Liver (tissue), 9 donors: Measurements from ENCODE around the gene ZSWIM7. TPM values are rescaled to one million over a fixed set of nuclear protein-coding genes. Genes with fewer than 3 reads are reported as not detected.
A peak's percentile ranks its signal among the peaks of the same experiment; 100 is the strongest.

Experiments used
- DNase-seq: peaks from one replicate; pipeline ENCODE4 v3.0.0-alpha.2; 2017; ENCODE audit warnings: low spot score
- H3K27ac ChIP-seq, 2 donors: one replicate each; pipeline ENCODE4 v1.7.0; 2013; ENCODE audit warnings: inconsistent platforms in 2 of 2, low read length in 2 of 2, control low read depth in 1 of 2, low read depth in 1 of 2, mild to moderate bottlenecking in 1 of 2
- H3K27me3 ChIP-seq, 4 donors: one replicate each; pipeline versions ENCODE4 v1.6.1 to v1.7.0; 2013; ENCODE audit warnings: low read length in 3 of 4, inconsistent platforms in 1 of 4, mild to moderate bottlenecking in 1 of 4, moderate library complexity in 1 of 4; ENCODE audit not compliant: control insufficient read depth in 4 of 4, insufficient read depth in 4 of 4
- H3K36me3 ChIP-seq, 4 donors: one replicate each; pipeline versions ENCODE4 v1.6.1 to v1.7.0; 2013; ENCODE audit warnings: low read length in 3 of 4, mild to moderate bottlenecking in 3 of 4, low read depth in 1 of 4, moderate library complexity in 1 of 4; ENCODE audit not compliant: control insufficient read depth in 4 of 4, insufficient read depth in 3 of 4
- H3K4me1 ChIP-seq, 4 donors: one replicate each; pipeline versions ENCODE4 v1.6.1 to v1.7.0; 2013; ENCODE audit warnings: low read length in 3 of 4, mild to moderate bottlenecking in 3 of 4, moderate library complexity in 1 of 4; ENCODE audit not compliant: control insufficient read depth in 4 of 4, insufficient read depth in 4 of 4
- H3K4me3 ChIP-seq, 3 donors: one replicate each; pipeline versions ENCODE4 v1.6.1 to v1.7.0; 2013; ENCODE audit warnings: low read length in 3 of 3, control low read depth in 1 of 3, low read depth in 1 of 3, mild to moderate bottlenecking in 1 of 3
- H3K9ac ChIP-seq, 2 donors: one replicate each; pipeline ENCODE4 v1.7.0; 2013; ENCODE audit warnings: low read length in 2 of 2, mild to moderate bottlenecking in 2 of 2, moderate library complexity in 2 of 2, control low read depth in 1 of 2, low read depth in 1 of 2
- H3K9me3 ChIP-seq, 4 donors: one replicate each; pipeline versions ENCODE4 v1.6.1 to v1.7.0; 2013; ENCODE audit warnings: low read length in 3 of 4; ENCODE audit not compliant: control insufficient read depth in 4 of 4
- ATF3 ChIP-seq: IDR thresholded peaks from 2 replicates; pipeline ENCODE4 v1.6.1; 2016; ENCODE audit warnings: antibody characterized with exemption
- EGR1 ChIP-seq, 2 donors: IDR thresholded peaks; 2 replicates each; pipeline ENCODE4 v1.6.1; 2016 to 2018; ENCODE audit warnings: antibody characterized with exemption in 2 of 2, low read depth in 2 of 2
- FOXA1 ChIP-seq: IDR thresholded peaks from 2 replicates; pipeline ENCODE4 v1.6.1; 2016; ENCODE audit warnings: antibody characterized with exemption
- HNF4A ChIP-seq, 2 donors: conservative IDR thresholded peaks; 2 replicates each; pipeline ENCODE4 v1.6.1; 2016; ENCODE audit warnings: antibody characterized with exemption in 2 of 2, mild to moderate bottlenecking in 2 of 2
- HNF4G ChIP-seq: IDR thresholded peaks from 2 replicates; pipeline ENCODE4 v1.6.1; 2016; ENCODE audit warnings: antibody characterized with exemption
- JUND ChIP-seq, 2 donors: IDR thresholded peaks; 2 replicates each; pipeline ENCODE4 v1.6.1; 2016; ENCODE audit warnings: antibody characterized with exemption in 2 of 2
- NR2F2 ChIP-seq: IDR thresholded peaks from 2 replicates; pipeline ENCODE4 v1.6.1; 2016; ENCODE audit warnings: antibody characterized with exemption
- RAD21 ChIP-seq, 2 donors: IDR thresholded peaks; 2 replicates each; pipeline ENCODE4 v1.6.1; 2016; ENCODE audit warnings: antibody characterized with exemption in 2 of 2, mild to moderate bottlenecking in 2 of 2
- REST ChIP-seq: IDR thresholded peaks from 2 replicates; pipeline ENCODE4 v1.6.1; 2016; ENCODE audit warnings: antibody characterized with exemption, mild to moderate bottlenecking
- RXRA ChIP-seq, 2 donors: IDR thresholded peaks; 2 replicates each; pipeline ENCODE4 v1.6.1; 2017 to 2018; ENCODE audit warnings: antibody characterized with exemption in 2 of 2, mild to moderate bottlenecking in 1 of 2
- SP1 ChIP-seq: IDR thresholded peaks from 2 replicates; pipeline ENCODE4 v1.6.1; 2018; ENCODE audit warnings: antibody characterized with exemption, mild to moderate bottlenecking
- TAF1 ChIP-seq: conservative IDR thresholded peaks from 2 replicates; pipeline ENCODE4 v1.6.1; 2016; ENCODE audit warnings: antibody characterized with exemption, mild to moderate bottlenecking
- YY1 ChIP-seq: IDR thresholded peaks from 2 replicates; pipeline ENCODE4 v1.6.1; 2016; ENCODE audit warnings: antibody characterized with exemption, mild to moderate bottlenecking
- ZBTB33 ChIP-seq: IDR thresholded peaks from 2 replicates; pipeline ENCODE4 v1.6.1; 2016; ENCODE audit warnings: antibody characterized with exemption
- WGBS: extraction: QIAGEN DNeasy Blood & Tissue Kit; methylation state at CpG from one replicate; pipeline ENCODE4 v1.1.7; 2013; 5-methylcytosine and 5-hydroxymethylcytosine counted together
- polyA plus RNA-seq, 2 donors: library from polyadenylated mRNA; stranded (reverse) in 1 of 2; unstranded in 1 of 2; fragments of 200-250 nt in 1 of 2; fragments of >200 nt in 1 of 2; fragmentation: Nextera tagmentation in 1 of 2; extraction: Ambion mirVana in 1 of 2; gene quantifications; one replicate each; pipeline versions ENCODE4 v1.2.1 to v1.2.3, GENCODE V29; 2013 to 2015
- total RNA-seq, 2 donors: library from RNA; depleted of rRNA; stranded (reverse); fragments of >200 nt; gene quantifications; one replicate each; pipeline ENCODE4 v1.2.3, GENCODE V29; 2014
- TF ChIP-seq, protein P1 (sequence below): IDR thresholded peaks from 2 replicates; pipeline ENCODE4 v1.6.1; 2016; ENCODE audit warnings: antibody characterized with exemption
- TF ChIP-seq, protein P2 (sequence below): fragments of 150-350 bp; IDR thresholded peaks from 2 replicates; pipeline ENCODE4 v1.5.1; 2017; ENCODE audit warnings: improper control_type of control experiment, low read depth, low read length; ENCODE audit not compliant: missing input control
- donor health status: healthy.
- donor health status: healthy.
- donor health status: healthy.
- donor health status: healthy.
- donor health status: healthy.

Gene ZSWIM7
- total and polyA plus RNA-seq, 4 donors = 7.1 to 27.0 (median 13.8) TPM

GRCh38 chr17:15966183-15966878 is 33.2 kb downstream of the ZSWIM7 start:
- Histone ChIP-seq H3K4me3 (no peak overlapping the region), H3K9ac (no peak overlapping the region), H3K36me3 (no peaks in the 10 kb centered on the region), H3K4me1 (peaks cover 3 to 11% (median 7%) of the 10 kb centered on the region in 4 donors), H3K27me3 (no peaks in the 10 kb centered on the region), H3K9me3 (no peaks in the 10 kb centered on the region), H3K27ac (no peak overlapping the region)
- 64% methylated on average over 13 of the region's 13 CpGs for WGBS
- TF ChIP-seq, protein P1, sequence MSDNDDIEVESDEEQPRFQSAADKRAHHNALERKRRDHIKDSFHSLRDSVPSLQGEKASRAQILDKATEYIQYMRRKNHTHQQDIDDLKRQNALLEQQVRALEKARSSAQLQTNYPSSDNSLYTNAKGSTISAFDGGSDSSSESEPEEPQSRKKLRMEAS = no peak
- TF ChIP-seq SP1 = peak; percentile 13
- no peak for TF ChIP-seq ZBTB33
- peak; percentile 68 for TF ChIP-seq NR2F2
- no peak for DNase-seq

DNA sequence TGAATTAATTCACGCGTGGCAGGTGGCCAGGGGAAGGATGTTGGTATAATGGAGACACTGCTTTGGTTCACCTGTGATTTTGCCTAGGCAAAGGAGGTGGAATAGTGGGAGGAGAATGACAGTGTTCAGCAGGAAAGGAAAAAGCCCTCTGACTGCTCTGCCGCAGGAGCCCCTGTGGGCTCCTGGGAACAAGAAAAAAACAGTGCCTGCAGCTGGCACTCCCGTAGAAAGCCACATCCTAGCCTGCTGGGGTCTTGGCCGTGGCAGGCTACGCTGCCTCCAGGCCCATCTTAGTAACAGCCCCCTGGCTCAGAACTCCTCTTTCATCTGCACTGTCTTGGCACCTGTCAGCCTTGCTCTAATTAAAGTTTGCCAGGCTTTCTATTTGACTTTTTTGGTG is 34.0 kb downstream of the ZSWIM7 start:
- Histone ChIP-seq H3K9ac (no peak overlapping the region), H3K9me3 (no peaks in the 10 kb centered on the region), H3K27ac (no peak overlapping the region), H3K4me1 (peaks cover 3 to 11% (median 7%) of the 10 kb centered on the region in 4 donors), H3K4me3 (no peak overlapping the region), H3K27me3 (no peaks in the 10 kb centered on the region), H3K36me3 (no peaks in the 10 kb centered on the region)
- WGBS = 81% methylated on average over 6 of the region's 6 CpGs
- DNase-seq = no peak
- TF ChIP-seq HNF4A (conservative IDR thresholded peaks at IDR 0.05) (no peak), EGR1 (IDR thresholded peaks at IDR 0.05; ENCODE audit: low read depth in 2 of 2) (no peak), SP1 (no peak), RXRA (IDR thresholded peaks at IDR 0.05) (no peak), REST (no peak), JUND (IDR thresholded peaks at IDR 0.05) (no peak), NR2F2 (no peak), TAF1 (no peak), HNF4G (no peak), YY1 (no peak), ATF3 (no peak), ZBTB33 (no peak), FOXA1 (no peak), RAD21 (IDR thresholded peaks at IDR 0.05) (no peak)
- TF ChIP-seq, protein P1 = no peak
- TF ChIP-seq, protein P2, sequence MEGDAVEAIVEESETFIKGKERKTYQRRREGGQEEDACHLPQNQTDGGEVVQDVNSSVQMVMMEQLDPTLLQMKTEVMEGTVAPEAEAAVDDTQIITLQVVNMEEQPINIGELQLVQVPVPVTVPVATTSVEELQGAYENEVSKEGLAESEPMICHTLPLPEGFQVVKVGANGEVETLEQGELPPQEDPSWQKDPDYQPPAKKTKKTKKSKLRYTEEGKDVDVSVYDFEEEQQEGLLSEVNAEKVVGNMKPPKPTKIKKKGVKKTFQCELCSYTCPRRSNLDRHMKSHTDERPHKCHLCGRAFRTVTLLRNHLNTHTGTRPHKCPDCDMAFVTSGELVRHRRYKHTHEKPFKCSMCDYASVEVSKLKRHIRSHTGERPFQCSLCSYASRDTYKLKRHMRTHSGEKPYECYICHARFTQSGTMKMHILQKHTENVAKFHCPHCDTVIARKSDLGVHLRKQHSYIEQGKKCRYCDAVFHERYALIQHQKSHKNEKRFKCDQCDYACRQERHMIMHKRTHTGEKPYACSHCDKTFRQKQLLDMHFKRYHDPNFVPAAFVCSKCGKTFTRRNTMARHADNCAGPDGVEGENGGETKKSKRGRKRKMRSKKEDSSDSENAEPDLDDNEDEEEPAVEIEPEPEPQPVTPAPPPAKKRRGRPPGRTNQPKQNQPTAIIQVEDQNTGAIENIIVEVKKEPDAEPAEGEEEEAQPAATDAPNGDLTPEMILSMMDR = no peak
